GM12878 (cell line): ENCODE results near the gene PPP1R3G. TPM values are rescaled to one million over a fixed set of nuclear protein-coding genes. Genes with fewer than 3 reads are reported as not detected.

ENCODE experiments used
- polyA plus RNA-seq, 11 experiments: library from polyadenylated mRNA; depleted of rRNA in 4 of 11; unstranded in 6 of 11; stranded (reverse) in 5 of 11; fragments of >200 nt; fragmentation: Nextera tagmentation in 4 of 11; fragmentation: Illumina TruSeq in 1 of 11; extraction: Ambion mirVana in 4 of 11; extraction: Trizol in 1 of 11; gene quantifications; 1 replicate in 1 of 11; 2 replicates in 10 of 11; pipeline versions ENCODE4 v1.2.1 to v1.2.3, GENCODE V29; 2011 to 2016; ENCODE audit warnings: inconsistent platforms in 2 of 11, missing spikeins in 2 of 11, low read depth in 1 of 11
- total RNA-seq, 4 experiments: library from RNA; depleted of rRNA in 3 of 4; stranded (reverse); fragments of >200 nt in 3 of 4; fragmentation: Illumina TruSeq in 1 of 4; extraction: Trizol in 1 of 4; gene quantifications; 2 replicates each; pipeline versions ENCODE4 v1.2.1 to v1.2.3, GENCODE V29; 2013 to 2021

Gene PPP1R3G
- total and polyA plus RNA-seq, 10 of the 15 experiments (the other 5 are each of a cell fraction or from before 2014, with no cell fraction given): 0.01 to 0.10 (median 0.04) TPM; not detected in 4

Other genes starting within 250 kb of the PPP1R3G start
- gene RPP40, start 81.3 kb upstream of the PPP1R3G start, total RNA-seq (2014; rRNA removed): 13.5 and 21.9 TPM in 2 replicates
- gene RPP40, start 81.3 kb upstream of the PPP1R3G start, total RNA-seq (2014; rRNA removed; fragmentation: Illumina TruSeq; extraction: Trizol): 10.6 and 14.2 TPM in 2 replicates
- gene RPP40, start 81.3 kb upstream of the PPP1R3G start, total RNA-seq (2021): 8.1 and 9.1 TPM in 2 replicates
- gene RPP40, start 81.3 kb upstream of the PPP1R3G start, polyA plus RNA-seq (2011; rRNA removed): 5.6 and 7.1 TPM in 2 replicates
- 13.1 and 21.5 TPM in 2 replicates for gene RPP40, start 81.3 kb upstream of the PPP1R3G start, polyA plus RNA-seq (2014; fragmentation: Illumina TruSeq; extraction: Trizol)
- 10 to 100 TPM; 24.4 to 46.3 TPM for gene RPP40, start 81.3 kb upstream of the PPP1R3G start, polyA plus RNA-seq (2014; fragmentation: Nextera tagmentation; extraction: Ambion mirVana)
- 19.3 and 19.6 TPM in 2 replicates for gene RPP40, start 81.3 kb upstream of the PPP1R3G start, polyA plus RNA-seq (2014; rRNA removed)
- gene RPP40, start 81.3 kb upstream of the PPP1R3G start, polyA plus RNA-seq (2016; fragmentation: Nextera tagmentation; extraction: Ambion mirVana): 10 to 100 TPM; 41.0 to 41.2 TPM
- 38.4 and 38.6 TPM in 2 replicates for gene LYRM4, start 175.6 kb downstream of the PPP1R3G start, total RNA-seq (2014; rRNA removed)
- 32.7 and 32.9 TPM in 2 replicates for gene LYRM4, start 175.6 kb downstream of the PPP1R3G start, total RNA-seq (2014; rRNA removed; fragmentation: Illumina TruSeq; extraction: Trizol)
- 43.7 and 44.3 TPM in 2 replicates for gene LYRM4, start 175.6 kb downstream of the PPP1R3G start, total RNA-seq (2021)
- gene LYRM4, start 175.6 kb downstream of the PPP1R3G start, polyA plus RNA-seq (2011; rRNA removed): 38.0 and 45.4 TPM in 2 replicates
- gene LYRM4, start 175.6 kb downstream of the PPP1R3G start, polyA plus RNA-seq (2014; fragmentation: Illumina TruSeq; extraction: Trizol): 36.5 and 44.2 TPM in 2 replicates
- 10 to 100 TPM; 65.6 to 66.8 TPM for gene LYRM4, start 175.6 kb downstream of the PPP1R3G start, polyA plus RNA-seq (2014; fragmentation: Nextera tagmentation; extraction: Ambion mirVana)
- gene LYRM4, start 175.6 kb downstream of the PPP1R3G start, polyA plus RNA-seq (2014; rRNA removed): 28.5 and 36.3 TPM in 2 replicates
- gene LYRM4, start 175.6 kb downstream of the PPP1R3G start, polyA plus RNA-seq (2016; fragmentation: Nextera tagmentation; extraction: Ambion mirVana): 10 to 100 TPM; 56.5 to 58.7 TPM
- gene FARS2, start 176.2 kb downstream of the PPP1R3G start, total RNA-seq (2014; rRNA removed): 25.0 and 28.7 TPM in 2 replicates
- 24.6 and 25.1 TPM in 2 replicates for gene FARS2, start 176.2 kb downstream of the PPP1R3G start, total RNA-seq (2014; rRNA removed; fragmentation: Illumina TruSeq; extraction: Trizol)
- 23.4 and 26.1 TPM in 2 replicates for gene FARS2, start 176.2 kb downstream of the PPP1R3G start, total RNA-seq (2021)
- 18.3 and 22.7 TPM in 2 replicates for gene FARS2, start 176.2 kb downstream of the PPP1R3G start, polyA plus RNA-seq (2011; rRNA removed)
- gene FARS2, start 176.2 kb downstream of the PPP1R3G start, polyA plus RNA-seq (2014; fragmentation: Illumina TruSeq; extraction: Trizol): 15.2 and 23.8 TPM in 2 replicates
- gene FARS2, start 176.2 kb downstream of the PPP1R3G start, polyA plus RNA-seq (2014; fragmentation: Nextera tagmentation; extraction: Ambion mirVana): 10 to 100 TPM; 35.1 to 46.7 TPM
- gene FARS2, start 176.2 kb downstream of the PPP1R3G start, polyA plus RNA-seq (2014; rRNA removed): 16.8 and 20.1 TPM in 2 replicates
- 10 to 100 TPM; 33.7 to 34.9 TPM for gene FARS2, start 176.2 kb downstream of the PPP1R3G start, polyA plus RNA-seq (2016; fragmentation: Nextera tagmentation; extraction: Ambion mirVana)